Smooth muscle cell (in vitro differentiated cells): ENCODE data around the gene VWA5B1. TPM values are rescaled to one million over a fixed set of nuclear protein-coding genes. Genes with fewer than 3 reads are reported as not detected.

ENCODE experiments used
- DNase-seq: peaks from one replicate; lab custom pipeline; 2025; ENCODE audit not compliant: unreplicated experiment; lab: John Stamatoyannopoulos, UW
- H2AFZ ChIP-seq: fragments of 200-600 bp; sonication (generic); 2 replicates; pipeline ENCODE4 v1.6.0; 2016; ENCODE audit warnings: antibody characterized with exemption, low read depth, mild to moderate bottlenecking
- H3F3A ChIP-seq: fragments of 200-600 bp; sonication (generic); 2 replicates; pipeline ENCODE4 v1.6.0; 2017; ENCODE audit warnings: antibody characterized with exemption, low read depth
- H3K27ac ChIP-seq: fragments of 200-600 bp; sonication (generic); 2 replicates; pipeline ENCODE4 v1.5.1; 2016; ENCODE audit warnings: low read depth, mild to moderate bottlenecking
- H3K27me3 ChIP-seq: fragments of 200-600 bp; sonication (generic); 2 replicates; pipeline ENCODE4 v1.6.1; 2016; ENCODE audit warnings: low read depth, mild to moderate bottlenecking
- H3K36me3 ChIP-seq: fragments of 200-600 bp; sonication (generic); 2 replicates; pipeline ENCODE4 v1.5.1; 2016; ENCODE audit warnings: low read depth
- H3K4me1 ChIP-seq: fragments of 200-600 bp; sonication (generic); 2 replicates; pipeline ENCODE4 v1.5.1; 2016; ENCODE audit warnings: low read depth
- H3K4me2 ChIP-seq: fragments of 200-600 bp; sonication (generic); 2 replicates; pipeline ENCODE4 v1.6.0; 2016; ENCODE audit warnings: mild to moderate bottlenecking
- H3K4me3 ChIP-seq: fragments of 200-600 bp; sonication (generic); 2 replicates; pipeline ENCODE4 v1.5.1; 2016; ENCODE audit warnings: mild to moderate bottlenecking
- H3K79me2 ChIP-seq: fragments of 200-600 bp; sonication (generic); 2 replicates; pipeline ENCODE4 v1.6.0; 2016; ENCODE audit warnings: low read depth, mild to moderate bottlenecking
- H3K9ac ChIP-seq: fragments of 200-600 bp; sonication (generic); 2 replicates; pipeline ENCODE4 v1.6.0; 2016; ENCODE audit warnings: low read depth
- H3K9me3 ChIP-seq: fragments of 200-600 bp; sonication (generic); replicated peaks from 2 replicates; pipeline ENCODE4 v1.5.1; 2016; ENCODE audit warnings: low read depth
- H4K20me1 ChIP-seq: fragments of 200-600 bp; sonication (generic); 2 replicates; pipeline ENCODE4 v1.6.0; 2016; ENCODE audit warnings: low read depth
- CTCF ChIP-seq: fragments of 200-600 bp; sonication (generic); IDR thresholded peaks from 2 replicates; pipeline ENCODE4 v1.5.1; 2017; ENCODE audit warnings: borderline replicate concordance, mild to moderate bottlenecking, antibody characterized with exemption; ENCODE audit not compliant: insufficient read depth, poor library complexity, severe bottlenecking
- WGBS: methylation state at CpG from one replicate; pipeline ENCODE4 v1.1.7; 2016; ENCODE audit warnings: low lambda C conversion rate; 5-methylcytosine and 5-hydroxymethylcytosine counted together
- polyA plus RNA-seq: library from polyadenylated mRNA; unstranded; fragments of >200 nt; fragmentation: Nextera tagmentation; extraction: Ambion mirVana; gene quantifications from 2 replicates; pipeline ENCODE4 v1.2.1, GENCODE V29; 2016
- total RNA-seq: library from RNA; depleted of rRNA; stranded (reverse); fragments of >200 nt; gene quantifications from 2 replicates; pipeline ENCODE4 v1.2.3, GENCODE V29; 2014

Gene VWA5B1
- total and polyA plus RNA-seq, 2 experiments from 2014 or later: not detected

- H3K36me3 ChIP-seq: no peaks in the 10 kb centered on the region
- H3F3A ChIP-seq: no peaks in the 10 kb centered on the region
- H3K4me1 ChIP-seq: no peaks in the 10 kb centered on the region
- no peak overlapping the region for H3K4me3 ChIP-seq
- H2AFZ ChIP-seq: no peak overlapping the region
- no peak overlapping the region for H3K27ac ChIP-seq
- no peak overlapping the region for H3K9ac ChIP-seq
- no peaks in the 10 kb centered on the region for H4K20me1 ChIP-seq
- no peak for DNase-seq
- no peak for TF ChIP-seq CTCF
- no peaks in the 10 kb centered on the region for H3K79me2 ChIP-seq
- no peak overlapping the region for H3K4me2 ChIP-seq
- WGBS: 76% methylated on average over 9 of the region's 9 CpGs
- peaks cover 72% of the 10 kb centered on the region for H3K27me3 ChIP-seq
- H3K9me3 ChIP-seq: no peaks in the 10 kb centered on the region
Observed at GRCh38 chr1:20386323-20387081, 95.8 kb downstream of the VWA5B1 start.

DNA sequence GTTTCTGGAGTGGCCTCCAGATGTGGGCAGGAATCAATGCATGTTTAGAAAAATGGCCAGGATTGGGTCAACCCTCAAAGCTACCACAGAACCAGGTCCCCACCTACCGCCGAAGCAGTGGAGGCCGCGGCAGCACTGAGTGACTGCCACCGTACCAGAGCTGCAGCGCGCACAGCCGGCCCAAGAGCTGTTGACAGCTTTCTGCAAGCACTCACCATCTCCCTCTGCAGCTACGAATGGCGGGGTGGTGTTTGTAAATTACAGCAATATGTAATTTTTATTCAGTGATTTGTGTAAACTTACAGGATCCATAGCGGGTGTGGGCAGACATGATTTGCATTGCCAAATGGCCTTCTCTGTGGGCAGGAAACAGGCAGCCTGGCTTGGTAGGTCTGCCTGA is 98.9 kb downstream of the VWA5B1 start:
- no peak overlapping the region for H3K4me2 ChIP-seq
- 89% methylated on average over 11 of the region's 11 CpGs for WGBS
- no peaks in the 10 kb centered on the region for H4K20me1 ChIP-seq
- no peak overlapping the region for H3K4me3 ChIP-seq
- no peaks in the 10 kb centered on the region for H3K36me3 ChIP-seq
- no peak overlapping the region for H3K27ac ChIP-seq
- no peak for TF ChIP-seq CTCF
- no peaks in the 10 kb centered on the region for H3K4me1 ChIP-seq
- H3K27me3 ChIP-seq: peaks cover 78% of the 10 kb centered on the region
- no peaks in the 10 kb centered on the region for H3K79me2 ChIP-seq
- no peaks in the 10 kb centered on the region for H3F3A ChIP-seq
- no peaks in the 10 kb centered on the region for H3K9me3 ChIP-seq
- DNase-seq: no peak
- H2AFZ ChIP-seq: no peak overlapping the region
- H3K9ac ChIP-seq: no peak overlapping the region

DNA sequence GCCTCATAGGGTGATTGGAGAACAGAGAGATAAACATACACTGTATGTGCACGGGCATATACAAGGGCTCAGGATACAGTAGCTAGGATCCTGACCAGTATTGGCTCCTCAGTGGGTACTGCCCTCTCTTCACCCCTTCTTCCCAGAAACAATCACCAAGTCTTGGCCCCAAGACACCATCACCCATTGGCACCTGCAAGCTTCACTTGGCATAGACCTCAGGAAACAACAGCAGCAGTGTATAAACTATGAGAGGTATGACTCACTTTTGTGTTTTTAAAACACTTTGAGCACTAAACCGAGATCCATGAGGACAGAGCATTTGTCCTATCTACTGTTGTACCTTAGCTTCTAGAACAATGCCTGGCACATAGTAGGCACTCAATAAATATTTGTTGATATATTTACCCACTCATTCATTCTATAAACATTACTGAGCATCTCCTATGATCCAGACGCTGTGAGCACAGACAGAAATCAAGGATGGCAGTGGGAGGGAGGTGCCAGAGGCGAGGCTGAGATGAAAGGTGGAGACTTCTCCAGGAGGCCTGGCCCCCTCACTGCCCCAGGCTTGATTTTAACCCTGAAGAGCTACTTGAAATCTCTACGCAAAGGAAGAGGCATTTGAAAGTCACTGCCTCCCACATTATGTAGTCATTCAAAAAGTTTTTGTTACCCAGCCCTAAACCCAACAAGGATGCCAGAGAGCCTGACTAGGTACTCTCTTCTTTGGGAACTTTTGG is 100.1 kb downstream of the VWA5B1 start:
- H3K36me3 ChIP-seq: no peaks in the 10 kb centered on the region
- no peak overlapping the region for H2AFZ ChIP-seq
- DNase-seq: no peak
- no peaks in the 10 kb centered on the region for H3K9me3 ChIP-seq
- H4K20me1 ChIP-seq: no peaks in the 10 kb centered on the region
- no peak overlapping the region for H3K4me3 ChIP-seq
- no peak for TF ChIP-seq CTCF
- WGBS: 71% methylated on average over 5 of the region's 5 CpGs
- no peaks in the 10 kb centered on the region for H3K79me2 ChIP-seq
- H3K4me2 ChIP-seq: no peak overlapping the region
- H3K27me3 ChIP-seq: peaks cover 70% of the 10 kb centered on the region
- H3K9ac ChIP-seq: no peak overlapping the region
- no peak overlapping the region for H3K27ac ChIP-seq
- no peaks in the 10 kb centered on the region for H3F3A ChIP-seq
- no peaks in the 10 kb centered on the region for H3K4me1 ChIP-seq
